ENCODE results near the gene LILRA6.
"Not testable (repeated sequence)": the region's sequence is repeated elsewhere in the genome, so short reads cannot be mapped to it uniquely, and the experiment has no call there.

LILRA6 gene

GRCh38 chr19:54207983-54208783 lies 34.4 kb downstream of the LILRA6 start:
- DNase-seq (ENCODE audit: low read depth in 3 of 3): peak in 2 of 3 experiments; percentile 34 to 50

DNA sequence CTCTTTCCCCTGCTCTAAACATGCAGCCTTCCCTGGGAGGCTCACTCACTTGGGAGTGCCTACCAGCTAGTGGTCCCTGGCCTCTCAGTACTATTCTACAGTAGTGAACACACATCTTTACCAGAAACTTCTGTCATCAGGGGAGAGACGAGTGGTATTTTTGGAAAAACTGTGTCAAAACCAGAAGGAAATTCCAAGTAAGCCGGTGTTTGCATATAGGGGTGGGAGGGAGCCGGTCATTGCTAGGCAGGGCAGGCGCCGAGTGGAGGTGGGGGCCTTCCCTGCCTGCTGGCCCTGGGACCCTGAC lies 35.0 kb downstream of the LILRA6 start:
- no peak for DNase-seq (ENCODE audit: low read depth in 3 of 3)

DNA sequence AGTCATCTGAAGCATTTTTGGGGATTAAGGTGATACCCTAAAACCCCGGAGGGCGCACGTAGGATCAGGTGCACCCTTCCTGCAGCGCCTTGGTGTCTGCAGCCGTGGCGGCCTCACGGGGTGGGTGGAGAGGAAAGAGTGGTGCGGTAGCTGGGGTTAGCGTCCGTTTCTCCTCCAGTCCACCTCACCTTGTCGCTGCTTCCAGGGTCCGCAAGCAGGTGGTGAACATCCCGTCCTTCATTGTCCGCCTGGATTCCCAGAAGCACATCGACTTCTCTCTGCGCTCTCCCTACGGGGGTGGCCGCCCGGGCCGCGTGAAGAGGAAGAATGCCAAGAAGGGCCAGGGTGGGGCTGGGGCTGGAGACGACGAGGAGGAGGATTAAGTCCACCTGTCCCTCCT lies 35.4 kb downstream of the LILRA6 start:
- DNase-seq (ENCODE audit: low read depth in 3 of 3): not testable (repeated sequence)

- DNase-seq (ENCODE audit: low read depth in 3 of 3): no peak
These were observed 35.8 kb downstream of the LILRA6 start for GRCh38 chr19:54206831-54207177.

GRCh38 chr19:54206030-54206830 lies 36.4 kb downstream of the LILRA6 start:
- DNase-seq (ENCODE audit: low read depth in 3 of 3): no peak

DNA sequence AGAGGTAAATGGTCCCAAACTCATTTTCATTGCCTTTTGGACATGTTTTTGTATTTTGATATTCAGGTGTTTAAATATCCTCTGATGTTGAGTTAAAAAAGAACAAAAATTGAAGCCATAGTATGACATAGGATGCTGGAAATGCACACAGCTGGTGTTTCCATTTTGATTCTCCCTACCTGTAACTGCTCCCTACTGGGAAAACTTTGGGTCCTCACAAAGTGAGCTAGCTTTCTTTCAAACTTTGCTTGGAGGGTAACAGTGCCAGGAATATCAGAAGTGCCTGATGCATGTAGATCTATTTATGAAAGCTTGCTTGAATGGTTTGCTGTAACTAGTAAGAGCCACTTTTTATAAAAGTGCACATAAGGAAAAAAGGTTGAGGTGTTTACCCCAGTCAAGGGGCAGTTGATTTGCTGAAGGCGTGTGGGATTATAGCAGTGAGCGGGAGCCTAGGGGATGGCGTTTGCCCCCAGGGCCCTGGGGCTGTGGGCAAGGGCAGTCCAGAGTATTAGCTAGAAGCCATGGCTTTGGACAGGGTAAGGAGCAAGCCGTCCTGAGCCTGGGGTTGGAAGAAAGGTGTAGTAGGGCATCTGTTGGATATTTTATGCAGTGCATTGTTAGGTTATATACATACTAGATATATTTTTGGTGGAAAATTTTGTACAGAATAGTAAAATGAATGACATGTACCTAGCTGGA lies 37.7 kb downstream of the LILRA6 start:
- DNase-seq (ENCODE audit: low read depth in 3 of 3): no peak

DNA sequence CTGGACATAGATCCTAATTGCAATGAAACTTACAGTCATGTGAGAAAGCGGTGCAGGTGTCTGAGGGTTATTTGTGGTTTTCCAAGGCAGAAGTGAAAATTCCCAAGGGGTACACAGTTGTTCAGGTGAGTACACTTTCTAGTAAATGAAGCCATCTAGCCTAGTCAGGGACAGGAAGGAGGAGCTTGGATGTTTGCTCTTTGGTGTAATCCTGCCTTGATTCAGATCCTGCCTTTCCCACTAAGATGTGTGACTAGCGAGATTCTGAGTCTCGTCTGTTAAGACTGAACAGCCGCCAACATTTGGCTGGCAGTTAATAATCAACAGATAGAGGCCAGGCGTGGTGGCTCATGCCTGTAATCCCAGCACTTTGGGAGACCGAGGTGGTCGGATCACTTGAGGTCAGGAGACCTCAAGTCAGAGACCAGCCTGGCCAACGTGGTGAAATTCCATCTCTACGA lies 39.4 kb downstream of the LILRA6 start:
- no peak for DNase-seq (ENCODE audit: low read depth in 3 of 3)

DNA sequence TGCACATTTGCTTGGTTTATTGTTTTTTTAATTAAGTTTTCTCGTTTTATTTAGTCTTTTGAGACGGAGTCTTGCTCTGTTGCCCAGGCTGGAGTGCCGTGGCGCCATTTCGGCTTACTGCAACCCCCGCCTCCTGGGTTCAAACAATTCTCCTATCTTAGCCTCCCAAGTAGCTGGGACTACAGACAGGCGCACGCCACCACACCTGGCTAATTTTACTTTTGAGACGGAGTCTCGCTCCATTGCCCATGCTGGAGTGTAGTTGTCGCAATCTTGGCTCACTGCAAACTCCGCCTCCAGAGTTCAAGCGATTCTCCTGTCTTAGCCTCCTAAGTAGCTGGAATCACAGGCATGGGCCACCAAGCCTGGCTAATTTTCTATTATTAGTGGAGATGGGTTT lies 40.6 kb downstream of the LILRA6 start:
- no peak for DNase-seq (ENCODE audit: low read depth in 3 of 3)

DNA sequence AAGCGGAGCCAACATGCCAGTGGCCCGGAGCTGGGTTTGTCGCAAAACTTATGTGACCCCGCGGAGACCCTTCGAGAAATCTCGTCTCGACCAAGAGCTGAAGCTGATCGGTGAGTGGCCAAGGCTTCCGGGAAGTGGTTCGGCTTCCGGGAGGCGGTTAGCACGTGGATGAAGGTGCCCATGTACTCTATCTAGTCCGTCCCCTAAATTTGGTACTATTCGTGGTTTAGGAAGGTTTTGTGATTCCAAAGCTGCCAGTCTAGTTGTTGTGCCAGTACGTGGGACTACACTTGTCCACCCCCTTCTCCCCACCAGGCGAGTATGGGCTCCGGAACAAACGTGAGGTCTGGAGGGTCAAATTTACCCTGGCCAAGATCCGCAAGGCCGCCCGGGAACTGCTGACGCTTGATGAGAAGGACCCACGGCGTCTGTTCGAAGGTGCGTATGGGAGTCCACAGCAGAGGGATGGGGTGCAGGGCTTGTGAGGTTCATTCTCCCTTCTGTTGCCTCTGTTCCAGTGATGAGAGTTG lies 41.4 kb downstream of the LILRA6 start:
- no peak for DNase-seq (ENCODE audit: low read depth in 3 of 3)

GRCh38 chr19:54199401-54199800 lies 43.2 kb downstream of the LILRA6 start:
- DNase-seq (ENCODE audit: low read depth in 3 of 3): no peak

- DNase-seq (ENCODE audit: low read depth in 3 of 3): no peak
These were observed 45.5 kb downstream of the LILRA6 start for GRCh38 chr19:54197121-54197520.

DNA sequence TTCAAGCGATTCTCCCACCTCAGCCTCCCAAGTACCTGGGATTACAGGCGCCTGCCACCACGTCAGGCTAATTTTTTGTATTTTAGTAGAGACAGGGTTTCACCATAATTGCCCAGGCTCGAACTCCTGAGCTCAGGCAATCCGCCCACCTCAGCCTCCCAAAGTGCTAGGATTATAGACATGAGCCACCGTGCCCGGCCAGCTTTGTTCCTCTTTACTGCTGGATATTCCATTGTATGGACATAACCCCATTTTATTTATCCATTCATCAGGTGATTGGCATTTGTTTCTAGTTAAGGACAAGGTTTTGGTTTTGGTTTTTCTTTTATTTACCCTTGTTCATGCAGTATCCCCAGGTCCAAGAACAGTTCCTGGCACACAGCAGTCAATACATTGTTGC lies 46.1 kb downstream of the LILRA6 start:
- no peak for DNase-seq (ENCODE audit: low read depth in 3 of 3)

GRCh38 chr19:54194463-54194862 lies 48.1 kb downstream of the LILRA6 start:
- DNase-seq (ENCODE audit: low read depth in 3 of 3): not testable (repeated sequence)

GRCh38 chr19:54193011-54193410 lies 49.6 kb downstream of the LILRA6 start:
- no peak for DNase-seq (ENCODE audit: low read depth in 3 of 3)

- DNase-seq (ENCODE audit: low read depth in 3 of 3): no peak
These were observed 50.7 kb downstream of the LILRA6 start for GRCh38 chr19:54191811-54192453.

- DNase-seq (ENCODE audit: low read depth in 3 of 3): peak; percentile 69 to 86 (median 74)
These were observed 51.4 kb downstream of the LILRA6 start, which contains the start of gene TSEN34 for GRCh38 chr19:54191011-54191810. Gene TSEN34 (plus strand): TSS chr19:54191308. CDS start chr19:54191365, 57 bp downstream.

DNA sequence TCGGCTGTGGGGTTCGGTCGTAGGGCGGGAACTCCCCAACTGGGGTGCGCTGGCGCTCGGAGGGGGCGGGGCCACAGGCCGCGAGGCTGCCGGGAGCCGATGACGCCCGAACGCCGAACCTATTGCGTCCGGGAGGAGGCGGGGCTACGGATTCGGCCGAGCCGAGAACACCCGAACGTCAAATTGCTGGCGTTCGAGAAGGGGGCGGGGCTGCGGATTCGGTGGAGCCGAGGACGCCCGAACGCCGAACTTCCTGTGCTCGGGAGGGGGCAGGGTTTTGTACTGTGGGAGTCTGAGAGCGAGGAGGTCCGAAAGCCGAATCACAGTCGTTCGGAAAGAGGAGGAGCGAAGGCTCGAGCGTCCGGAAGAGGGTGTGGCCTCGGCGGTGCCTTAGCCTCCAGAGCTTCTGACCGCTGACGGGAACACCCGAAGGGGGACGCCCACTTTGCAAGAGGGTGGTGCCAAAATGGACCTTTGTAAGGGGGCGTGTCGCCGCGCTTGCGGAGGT lies 52.0 kb downstream of the LILRA6 start:
- DNase-seq (ENCODE audit: low read depth in 3 of 3): peak; percentile 99 to 100 (median 100)

DNA sequence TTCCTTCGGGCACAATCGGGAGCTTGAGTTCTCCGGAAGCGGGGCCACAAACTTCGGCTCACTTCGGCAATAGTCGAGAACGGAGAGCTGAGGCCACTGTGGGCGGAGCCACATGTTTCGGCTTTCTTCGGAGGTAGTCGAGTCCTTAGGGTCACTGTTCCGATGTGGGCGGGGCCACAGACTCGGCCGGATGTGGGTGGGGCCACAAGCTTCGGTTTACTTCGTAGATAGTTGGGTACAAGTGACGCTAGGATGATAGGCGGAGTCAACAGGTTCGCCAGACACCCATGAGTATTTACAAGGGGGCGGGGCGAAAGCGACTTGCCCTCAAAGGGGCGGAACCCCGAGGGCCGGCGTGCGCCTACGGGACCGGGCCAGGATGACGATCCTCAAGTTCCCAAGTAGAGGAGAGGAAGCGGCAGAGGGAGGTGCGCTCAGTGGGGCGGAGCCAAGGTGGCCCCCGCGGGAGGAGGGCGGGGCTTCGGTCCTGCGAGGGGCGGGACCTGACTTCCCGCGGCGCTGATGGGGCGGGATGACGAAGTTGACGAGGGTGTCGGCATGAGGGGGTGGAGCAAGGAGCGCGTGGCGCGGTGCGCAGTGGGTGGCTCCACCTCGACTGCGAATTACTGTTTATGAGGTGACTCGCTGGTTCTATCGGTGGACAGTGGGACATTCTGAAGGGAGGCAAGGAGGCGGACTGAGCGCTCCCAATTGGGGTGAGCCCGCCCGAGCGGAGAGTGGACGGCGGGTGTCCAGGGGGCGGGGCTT lies 52.7 kb downstream of the LILRA6 start:
- peak; percentile 100 for DNase-seq (ENCODE audit: low read depth in 3 of 3)

DNA sequence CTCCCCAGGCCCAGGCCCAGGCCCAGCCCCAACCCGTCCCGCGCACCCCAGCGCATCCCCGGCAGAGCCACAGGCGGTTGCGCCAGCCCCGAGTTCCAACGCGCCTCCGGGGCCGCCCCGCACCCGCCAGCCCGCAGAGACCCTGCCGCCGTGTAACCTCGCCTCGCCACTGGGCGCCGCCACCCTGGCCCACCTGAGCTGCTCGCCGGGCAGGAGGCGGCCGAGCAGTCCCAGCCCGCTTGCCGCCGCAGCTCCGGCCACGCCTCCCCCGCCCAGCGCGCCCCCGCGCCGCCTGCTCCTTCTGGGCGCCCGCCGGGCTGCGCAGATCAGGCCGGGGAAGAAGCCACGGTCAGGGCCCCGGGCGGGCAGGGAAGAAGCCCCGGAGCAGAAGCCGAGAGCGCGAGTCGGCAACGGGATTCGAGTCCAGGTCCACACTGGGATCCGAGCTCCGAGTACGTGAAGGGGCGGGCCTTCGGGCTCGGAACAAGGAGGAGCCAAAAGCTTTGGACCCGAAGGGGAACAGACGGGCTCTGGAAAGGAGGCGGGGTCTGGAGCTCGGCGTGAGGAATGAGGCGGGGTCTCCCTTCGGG lies 53.4 kb downstream of the LILRA6 start, which contains the start of gene MBOAT7:
MBOAT7 (minus strand) TSS at position 436 of the 590 bp plus-strand sequence. CDS start 1,072 bp downstream, outside the sequence.
- DNase-seq (ENCODE audit: low read depth in 3 of 3): no peak

Measured in stimulated activated CD4-positive, alpha-beta T cell treated with anti-CD3 and anti-CD28 coated beads, TNF-alpha, amount 100 ng/mL, for 24 hours (primary cell).